HG03558 (cell line): ENCODE data around the gene RAD51B.
"Not testable (repeated sequence)": the region's sequence is repeated elsewhere in the genome, so short reads cannot be mapped to it uniquely, and the experiment has no call there.

Source experiments
- ATAC-seq: cut with Tn5 transposase; IDR thresholded peaks from one replicate; pipeline ENCODE4 v1.9.1; 2021; ENCODE audit warnings: moderate number of reproducible peaks; ENCODE audit not compliant: unreplicated experiment; ENCODE audit errors: extremely low read depth

The RAD51B gene

GRCh38 chr14:68686724-68687123 lies 867.1 kb downstream of the RAD51B start:
- ATAC-seq = no peak

- ATAC-seq = no peak
These were observed 868.2 kb downstream of the RAD51B start for GRCh38 chr14:68687746-68688145.

- ATAC-seq = no peak
These were observed 869.3 kb downstream of the RAD51B start for GRCh38 chr14:68688872-68689371.

GRCh38 chr14:68689511-68689910 lies 869.9 kb downstream of the RAD51B start:
- ATAC-seq = no peak

GRCh38 chr14:68690089-68690958 lies 870.7 kb downstream of the RAD51B start:
- no peak for ATAC-seq

- no peak for ATAC-seq
These were observed 871.6 kb downstream of the RAD51B start for GRCh38 chr14:68691031-68691791.

- no peak for ATAC-seq
These were observed 872.2 kb downstream of the RAD51B start for GRCh38 chr14:68691792-68692118.

GRCh38 chr14:68692216-68692615 lies 872.6 kb downstream of the RAD51B start:
- ATAC-seq = no peak

- ATAC-seq = no peak
These were observed 873.6 kb downstream of the RAD51B start for GRCh38 chr14:68692916-68693771.

- ATAC-seq = no peak
These were observed 874.3 kb downstream of the RAD51B start for GRCh38 chr14:68693926-68694325.

GRCh38 chr14:68694516-68695235 lies 875.1 kb downstream of the RAD51B start:
- no peak for ATAC-seq

GRCh38 chr14:68695326-68695768 lies 875.8 kb downstream of the RAD51B start:
- ATAC-seq = no peak

- ATAC-seq = no peak
These were observed 876.3 kb downstream of the RAD51B start for GRCh38 chr14:68695856-68696255.

- ATAC-seq = no peak
These were observed 876.7 kb downstream of the RAD51B start for GRCh38 chr14:68696266-68696665.

GRCh38 chr14:68696721-68697495 lies 877.3 kb downstream of the RAD51B start:
- ATAC-seq = no peak

GRCh38 chr14:68698773-68699172 lies 879.2 kb downstream of the RAD51B start:
- ATAC-seq = not testable (repeated sequence)

- ATAC-seq = no peak
These were observed 881.6 kb downstream of the RAD51B start for GRCh38 chr14:68701001-68701741.

- no peak for ATAC-seq
These were observed 882.6 kb downstream of the RAD51B start for GRCh38 chr14:68702135-68702534.
